Measurements from ENCODE around the gene CFAP99.
A peak's percentile ranks its signal among the peaks of the same experiment; 100 is the strongest.

CFAP99 gene

GRCh38 chr4:2451821-2452785 lies 33.3 kb downstream of the CFAP99 start:
- TF ChIP-seq CTCF (IDR thresholded peaks at IDR 0.05): no peak

- TF ChIP-seq CTCF (IDR thresholded peaks at IDR 0.05): no peak
Measured at GRCh38 chr4:2457481-2458295, 38.9 kb downstream of the CFAP99 start.

GRCh38 chr4:2458546-2459491 lies 40.1 kb downstream of the CFAP99 start:
- TF ChIP-seq CTCF (IDR thresholded peaks at IDR 0.05): no peak

- TF ChIP-seq CTCF (IDR thresholded peaks at IDR 0.05): no peak
Measured at GRCh38 chr4:2459589-2460349, 41.0 kb downstream of the CFAP99 start.

GRCh38 chr4:2461246-2461960 lies 42.6 kb downstream of the CFAP99 start:
- no peak for TF ChIP-seq CTCF (IDR thresholded peaks at IDR 0.05)

- peak; percentile 68 for TF ChIP-seq CTCF (IDR thresholded peaks at IDR 0.05)
Measured at GRCh38 chr4:2462218-2462991, 43.6 kb downstream of the CFAP99 start.

Measured in LNCAP (cell line).